H1 (cell line): Measurements from ENCODE around the gene INPP5K. TPM values are rescaled to one million over a fixed set of nuclear protein-coding genes. Genes with fewer than 3 reads are reported as not detected.

Experiments
- NRF1 ChIP-seq: IDR thresholded peaks from 2 replicates; pipeline ENCODE4 v1.6.1; 2011; ENCODE audit warnings: mild to moderate bottlenecking, low read depth, low read length, improper control_type of control experiment
- RAD21 ChIP-seq, 2 experiments: IDR thresholded peaks in 1 of 2; conservative IDR thresholded peaks in 1 of 2; 2 replicates each; pipeline ENCODE4 v1.6.1; 2011; ENCODE audit warnings: low read depth in 2 of 2, low read length in 2 of 2, improper control_type of control experiment in 1 of 2, inconsistent platforms in 1 of 2, mild to moderate bottlenecking in 1 of 2, moderate library complexity in 1 of 2
- polyA plus RNA-seq, 7 experiments: library from polyadenylated mRNA; depleted of rRNA in 3 of 7; stranded (reverse) in 5 of 7; unstranded in 2 of 7; fragments of >200 nt in 5 of 7; fragments of 200-250 nt in 2 of 7; gene quantifications; 1 replicate in 5 of 7; 2 replicates in 1 of 7; 4 replicates in 1 of 7; pipeline versions ENCODE4 v1.2.1 to v1.2.3, GENCODE V29; 2011 to 2013; ENCODE audit warnings: missing spikeins in 2 of 7, mixed read lengths in 2 of 7
- total RNA-seq: library from RNA; stranded (reverse); fragmentation: NEBNext Ultra II Directional; extraction: Animal tissue kit (Norgen Biotek cat#: 25700); gene quantifications from 2 replicates; pipeline ENCODE4 v1.2.1, GENCODE V29; 2021

Gene INPP5K
- total and polyA plus RNA-seq, 2 of the 8 experiments (the other 6 are each of a cell fraction or from before 2014, with no cell fraction given): 21.0 to 24.1 TPM

DNA sequence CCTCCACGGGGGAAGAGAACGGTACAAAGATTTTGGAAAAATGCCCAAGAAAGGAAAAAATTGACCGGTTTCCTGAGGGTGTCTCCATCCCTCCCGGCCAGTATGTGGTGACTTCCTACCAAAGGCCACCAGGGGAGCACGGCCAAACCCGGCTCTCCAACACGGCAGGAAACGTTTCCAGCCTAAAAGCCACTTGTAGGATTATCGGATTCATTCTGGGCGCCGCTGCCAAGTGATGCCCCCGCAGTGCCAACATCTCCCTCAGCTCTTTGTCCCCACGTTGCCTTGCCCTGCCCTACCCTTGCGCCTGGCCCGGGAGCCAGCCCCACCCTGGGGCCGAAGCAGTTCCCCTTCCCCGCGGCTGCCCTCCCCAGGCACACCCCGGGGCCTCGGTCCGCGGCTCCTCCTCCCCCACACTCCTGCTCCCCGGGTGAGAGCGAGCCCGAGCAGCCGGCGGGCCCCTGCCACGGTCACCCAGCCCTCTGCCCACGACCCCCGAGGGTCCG lies 61.1 kb downstream of the INPP5K start (continued):
- TF ChIP-seq RAD21 (IDR thresholded peaks at IDR 0.05 in 1 of 2, conservative IDR thresholded peaks at IDR 0.05 in 1 of 2; ENCODE audit: low read depth in 2 of 2, low read length in 2 of 2): peak; percentile 14 to 42; a peak in 3 of 4 replicates
- no peak for TF ChIP-seq NRF1
